Hypothalamus (tissue), 51 donors: ENCODE data around the gene CSTA.
A peak's percentile ranks its signal among the peaks of the same experiment; 100 is the strongest.

Experiments used
- DNase-seq, 51 donors: peaks; one replicate each; lab custom pipeline; 2025; lab: John Stamatoyannopoulos, UW

The CSTA gene

DNA sequence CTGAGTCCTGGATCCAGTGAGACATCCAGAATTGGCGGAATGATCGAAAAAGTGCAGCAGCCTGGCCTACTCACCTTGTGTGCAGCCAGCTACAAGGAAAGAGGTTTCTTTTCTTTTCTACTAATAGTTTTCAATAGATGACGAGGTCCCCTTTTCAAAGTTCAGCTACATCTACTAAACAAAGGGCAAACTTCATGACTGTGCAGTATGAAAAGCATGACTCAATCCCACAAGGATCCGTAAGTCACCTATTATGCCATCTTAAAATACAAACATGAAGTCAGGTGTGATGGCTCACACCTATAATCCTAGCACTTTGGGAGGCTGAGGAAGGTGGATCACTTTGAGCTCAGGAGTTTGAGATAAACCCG, 41.3 kb downstream of the CSTA start:
- DNase-seq: no peak

DNA sequence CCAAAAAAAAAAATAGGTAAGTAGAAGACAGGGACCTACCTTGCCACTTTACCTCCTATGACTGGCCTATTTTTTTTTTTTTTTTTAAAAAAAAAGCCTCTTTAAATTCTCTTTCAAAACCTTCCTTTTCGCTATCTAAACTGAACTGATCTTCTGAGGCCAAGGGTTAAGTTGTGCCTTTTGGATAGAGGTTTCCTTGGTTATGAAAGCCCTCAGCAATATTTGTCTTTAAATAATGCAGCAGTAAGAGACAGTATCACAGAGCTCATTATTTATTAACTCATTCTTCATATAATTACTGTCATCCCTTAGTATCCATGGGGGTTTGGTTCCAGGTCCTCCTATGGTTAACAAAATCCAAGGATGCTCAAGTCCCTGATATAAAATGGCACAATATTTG, 49.0 kb downstream of the CSTA start:
- DNase-seq: no peak

- DNase-seq: no peak
These were observed 52.9 kb downstream of the CSTA start for GRCh38 chr3:122377975-122378374.

DNA sequence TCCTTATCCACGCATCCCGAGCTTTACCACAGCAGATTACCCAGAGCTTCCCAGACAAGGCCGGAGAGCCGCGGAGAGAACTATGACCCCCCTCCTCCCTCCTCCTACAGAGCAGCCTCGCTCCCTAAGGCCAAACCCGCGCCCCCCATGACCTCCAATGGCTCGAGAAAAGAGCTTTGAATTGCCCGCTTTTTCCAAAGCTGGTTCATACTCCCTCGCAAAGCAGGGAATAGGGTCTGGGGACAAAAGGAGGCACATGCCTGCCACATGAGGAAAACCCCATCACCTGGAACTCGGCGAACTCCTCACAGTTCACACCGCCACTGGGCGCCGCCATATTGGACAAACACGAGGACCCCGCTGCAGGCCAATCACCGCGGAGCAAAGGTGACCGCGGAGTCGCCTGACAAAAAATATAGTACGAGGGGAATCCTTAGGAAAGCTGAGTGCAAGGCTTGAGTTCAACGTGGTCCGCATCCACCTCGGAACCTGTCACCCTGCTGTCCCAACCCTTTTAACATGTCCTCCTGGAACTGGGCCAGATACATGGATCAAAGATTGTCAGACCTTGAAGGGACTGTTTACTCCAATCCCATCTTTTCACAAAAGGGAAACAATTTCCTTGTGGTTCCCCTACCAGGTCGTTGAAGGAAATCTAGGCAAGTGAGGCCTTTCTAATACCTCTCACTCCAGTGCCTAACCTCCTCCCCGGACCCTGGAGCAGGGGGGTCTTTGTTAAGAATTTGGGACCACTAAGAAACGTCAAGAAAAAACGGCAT, 58.0 kb downstream of the CSTA start, which contains the start of gene MIX23:
Gene MIX23 (minus strand): TSS at position 344 of the 779 bp plus-strand sequence. CDS start 7 bp downstream, at position 337.
- DNase-seq: peak; percentile 25 to 92 (median 71)

DNA sequence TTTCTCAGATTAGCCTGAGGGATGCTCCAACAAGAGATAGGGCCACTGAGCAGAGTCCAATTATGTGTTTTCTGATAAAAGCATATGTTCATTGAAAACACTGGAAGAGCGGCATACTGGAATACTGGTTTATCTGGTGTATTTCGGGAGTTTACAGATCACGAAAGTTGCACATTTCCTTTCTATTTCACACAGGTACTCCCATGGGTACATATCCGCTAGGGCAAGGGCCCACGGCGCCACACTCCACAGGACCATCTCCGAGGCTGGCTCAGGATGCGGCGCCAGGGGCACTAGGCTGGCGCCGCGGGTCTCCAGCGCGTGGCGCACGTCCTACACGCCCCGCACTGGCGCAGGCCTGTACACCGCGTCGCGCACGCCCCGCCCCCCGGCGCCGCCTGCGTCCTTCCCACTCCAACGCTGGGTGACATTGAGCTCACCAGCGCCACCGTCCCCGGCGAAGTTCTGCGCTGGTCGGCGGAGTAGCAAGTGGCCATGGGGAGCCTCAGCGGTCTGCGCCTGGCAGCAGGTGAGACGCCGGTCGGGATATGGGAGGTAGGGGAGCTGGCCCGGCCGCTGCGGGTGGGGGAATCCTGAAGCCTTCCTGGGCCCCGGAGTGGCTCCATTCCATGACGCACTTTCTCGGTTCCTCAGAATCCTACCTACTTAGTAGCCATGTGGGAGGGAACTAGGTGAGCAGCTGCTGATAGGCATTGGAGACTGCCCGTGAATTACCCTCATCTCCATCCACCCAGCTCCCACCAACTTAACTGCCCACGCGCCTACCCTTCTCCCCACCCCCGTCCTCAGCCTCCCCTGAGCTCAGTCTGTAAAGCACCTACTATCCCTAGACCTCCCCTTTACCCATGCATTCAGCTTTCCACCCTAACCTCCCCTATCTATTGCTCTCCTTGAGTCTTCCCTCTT, 59.0 kb downstream of the CSTA start, which contains the start of gene FAM162A:
Gene FAM162A (plus strand): TSS at position 412 of the 927 bp plus-strand sequence. CDS start 84 bp downstream, at position 496.
- peak; percentile 38 to 96 (median 89) for DNase-seq

GRCh38 chr3:122387709-122388108, 62.7 kb downstream of the CSTA start:
- no peak for DNase-seq

DNA sequence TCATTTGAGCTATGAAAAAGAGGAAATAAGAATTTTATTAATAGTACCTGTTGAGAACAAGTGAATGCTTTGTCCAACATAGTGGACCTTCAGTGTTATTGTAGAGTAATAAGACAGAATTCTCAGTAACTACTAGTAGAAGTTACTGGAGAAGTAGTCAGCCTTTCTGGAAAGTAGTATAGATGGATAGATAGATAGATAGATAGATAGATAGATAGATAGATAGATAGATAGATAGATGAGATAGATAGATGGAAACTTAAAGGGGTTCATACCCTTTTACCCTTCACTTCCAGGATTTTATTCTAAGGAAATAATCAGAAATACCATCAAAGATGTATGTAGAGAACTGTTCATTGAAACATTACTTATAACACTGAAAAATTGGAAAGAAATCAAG, 64.1 kb downstream of the CSTA start:
- DNase-seq: no peak

DNA sequence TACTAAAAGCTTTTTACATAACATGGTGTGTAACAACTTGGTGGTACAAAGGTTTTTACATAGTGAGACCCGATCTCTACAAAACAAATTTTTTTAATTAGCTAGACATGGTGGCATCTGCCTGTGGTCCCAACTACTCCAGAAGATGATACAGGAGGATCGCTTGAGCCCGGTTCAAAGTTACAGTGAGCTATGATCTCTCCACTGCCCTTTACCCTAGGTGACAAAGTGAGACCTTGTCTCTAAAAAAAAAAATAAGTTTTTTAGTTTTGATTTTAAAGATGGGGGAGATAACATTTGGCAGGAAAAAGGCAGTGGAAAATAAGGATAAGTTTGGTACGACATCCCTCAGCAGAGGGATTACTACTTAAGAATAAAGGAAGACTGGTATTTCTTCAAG, 64.8 kb downstream of the CSTA start:
- no peak for DNase-seq

DNA sequence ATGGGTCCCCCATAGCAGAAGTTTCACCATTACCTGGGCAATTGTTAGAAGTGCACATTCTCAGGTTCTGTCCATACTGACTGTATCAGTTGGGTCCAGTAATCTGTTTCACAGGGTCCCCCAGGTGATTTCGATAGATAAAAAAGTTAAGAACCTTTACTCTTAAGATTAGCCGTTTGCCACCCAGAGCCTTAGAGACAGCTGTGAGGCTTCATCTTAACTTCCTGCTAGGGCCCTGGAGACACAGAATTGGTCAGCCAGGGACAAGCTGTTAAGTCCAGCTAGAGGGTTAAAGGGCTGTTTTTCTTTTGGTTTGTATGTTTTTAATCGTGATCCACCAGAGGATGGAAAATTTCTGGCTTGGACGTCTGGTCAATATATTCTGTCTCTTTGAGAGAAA, 65.6 kb downstream of the CSTA start:
- no peak for DNase-seq
